Ascending aorta (tissue), 2 donors: Measurements from ENCODE around the gene DEPDC4. TPM values are rescaled to one million over a fixed set of nuclear protein-coding genes. Genes with fewer than 3 reads are reported as not detected.

ENCODE experiments used
- DNase-seq, 2 donors: peaks; one replicate each; pipeline ENCODE4 v3.0.0-alpha.2; 2019; ENCODE audit warnings: low spot score in 2 of 2
- H3K27ac ChIP-seq, 2 donors: fragments of 200-600 bp; sonication (generic); one replicate each; pipeline ENCODE4 v1.5.1; 2016 to 2017; ENCODE audit warnings: mild to moderate bottlenecking in 1 of 2
- H3K27me3 ChIP-seq: fragments of 200-600 bp; sonication (generic); one replicate; pipeline ENCODE4 v1.5.1; 2017
- H3K36me3 ChIP-seq, 2 donors: fragments of 200-600 bp; sonication (generic); one replicate each; pipeline ENCODE4 v1.5.1; 2016
- H3K4me1 ChIP-seq, 2 donors: fragments of 200-600 bp; sonication (generic); one replicate each; pipeline ENCODE4 v1.5.1; 2016 to 2017; ENCODE audit warnings: mild to moderate bottlenecking in 1 of 2
- H3K4me3 ChIP-seq, 2 donors: fragments of 200-600 bp; sonication (generic); one replicate each; pipeline ENCODE4 v1.5.1; 2016 to 2017; ENCODE audit warnings: mild to moderate bottlenecking in 1 of 2
- H3K9me3 ChIP-seq, 2 donors: fragments of 200-600 bp; sonication (generic); one replicate each; pipeline ENCODE4 v1.5.1; 2016
- intact Hi-C: fragments of 100-400 bp; cut with DNase I; formaldehyde crosslinking; loops from one replicate; pipeline ENCODE4 v1.15.1; 2023
- total RNA-seq: library from RNA; depleted of rRNA; stranded (reverse); fragments of >200 nt; gene quantifications from one replicate; pipeline ENCODE4 v1.1.0, GENCODE V29; 2016
- TF ChIP-seq, protein P1 (sequence below), 3 experiments: fragments of 200-600 bp in 2 of 3; fragments of 450-650 bp in 1 of 3; sonication (generic) in 2 of 3; IDR thresholded peaks; one replicate each; pipeline ENCODE4 v1.5.1; 2016 to 2019; ENCODE audit warnings: antibody characterized with exemption in 3 of 3, mild to moderate bottlenecking in 1 of 3, moderate library complexity in 1 of 3

The DEPDC4 gene
- total RNA-seq, 1 donor from 2014 or later = not detected

DNA sequence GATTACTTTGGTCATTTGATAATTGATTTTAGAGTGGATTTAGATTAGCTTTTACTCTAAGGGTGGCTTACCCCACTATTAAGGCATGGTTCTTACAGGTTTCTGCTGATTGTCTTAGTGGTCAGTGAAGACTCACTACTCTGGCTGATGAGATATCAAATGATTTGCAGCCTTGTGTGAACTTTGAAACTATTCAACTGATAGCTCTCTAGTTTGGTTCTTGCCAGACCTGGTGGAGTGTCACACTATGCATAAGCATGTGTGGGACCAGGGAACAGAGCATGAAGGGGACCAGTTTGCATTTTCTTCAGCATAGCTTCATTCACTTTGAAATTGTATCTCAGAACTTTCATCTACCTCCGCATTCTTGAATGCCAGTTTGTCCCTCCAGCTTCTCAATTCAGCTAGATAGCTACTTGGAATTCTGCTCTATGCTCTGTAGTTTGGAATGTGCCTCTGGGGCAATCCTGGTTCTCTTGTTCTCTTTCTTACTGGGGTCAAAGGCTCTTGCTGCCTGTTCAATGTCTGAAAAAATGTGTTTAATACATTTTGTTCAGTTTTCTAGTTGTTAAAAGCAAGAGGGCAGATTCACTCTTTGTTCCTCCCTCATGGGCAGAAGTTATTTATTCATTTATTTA lies 12.8 kb upstream of the DEPDC4 start:
- TF ChIP-seq, protein P1, sequence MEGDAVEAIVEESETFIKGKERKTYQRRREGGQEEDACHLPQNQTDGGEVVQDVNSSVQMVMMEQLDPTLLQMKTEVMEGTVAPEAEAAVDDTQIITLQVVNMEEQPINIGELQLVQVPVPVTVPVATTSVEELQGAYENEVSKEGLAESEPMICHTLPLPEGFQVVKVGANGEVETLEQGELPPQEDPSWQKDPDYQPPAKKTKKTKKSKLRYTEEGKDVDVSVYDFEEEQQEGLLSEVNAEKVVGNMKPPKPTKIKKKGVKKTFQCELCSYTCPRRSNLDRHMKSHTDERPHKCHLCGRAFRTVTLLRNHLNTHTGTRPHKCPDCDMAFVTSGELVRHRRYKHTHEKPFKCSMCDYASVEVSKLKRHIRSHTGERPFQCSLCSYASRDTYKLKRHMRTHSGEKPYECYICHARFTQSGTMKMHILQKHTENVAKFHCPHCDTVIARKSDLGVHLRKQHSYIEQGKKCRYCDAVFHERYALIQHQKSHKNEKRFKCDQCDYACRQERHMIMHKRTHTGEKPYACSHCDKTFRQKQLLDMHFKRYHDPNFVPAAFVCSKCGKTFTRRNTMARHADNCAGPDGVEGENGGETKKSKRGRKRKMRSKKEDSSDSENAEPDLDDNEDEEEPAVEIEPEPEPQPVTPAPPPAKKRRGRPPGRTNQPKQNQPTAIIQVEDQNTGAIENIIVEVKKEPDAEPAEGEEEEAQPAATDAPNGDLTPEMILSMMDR (IDR thresholded peaks at IDR 0.05) = no peak
- no peak overlapping the region for H3K27ac ChIP-seq
- no peak overlapping the region for H3K4me3 ChIP-seq
- no peak for DNase-seq
- intact Hi-C loops = no loop called here
- H3K36me3 ChIP-seq = peaks cover 0 to 5% of the 10 kb centered on the region in 2 donors
- no peaks in the 10 kb centered on the region for H3K4me1 ChIP-seq
- no peaks in the 10 kb centered on the region for H3K27me3 ChIP-seq
- H3K9me3 ChIP-seq = no peaks in the 10 kb centered on the region

DNA sequence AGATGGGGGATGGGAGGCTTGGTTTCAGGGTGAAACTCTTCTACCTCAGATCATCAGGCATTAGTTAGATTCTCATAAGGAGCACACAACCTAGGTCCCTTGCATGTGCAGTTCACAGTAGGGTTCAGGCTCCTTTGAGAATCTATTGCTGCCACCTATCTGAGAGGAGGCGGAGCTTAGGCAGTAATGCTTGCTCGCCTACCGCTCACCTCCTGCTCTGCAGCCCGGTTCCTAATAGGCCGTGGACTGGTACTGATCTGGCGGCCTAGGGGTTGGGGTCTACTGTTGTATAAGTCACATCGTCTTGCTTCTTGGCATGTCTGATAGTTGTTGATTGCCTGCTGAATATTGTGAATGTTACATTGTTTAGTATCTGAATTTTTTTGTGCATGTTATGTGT lies 12.3 kb upstream of the DEPDC4 start:
- no peaks in the 10 kb centered on the region for H3K27me3 ChIP-seq
- peaks cover 0 to 5% of the 10 kb centered on the region in 2 donors for H3K36me3 ChIP-seq
- no peaks in the 10 kb centered on the region for H3K4me1 ChIP-seq
- intact Hi-C loops = no loop called here
- H3K27ac ChIP-seq = no peak overlapping the region
- TF ChIP-seq, protein P1 (IDR thresholded peaks at IDR 0.05) = no peak
- no peak for DNase-seq
- H3K4me3 ChIP-seq = no peak overlapping the region
- no peaks in the 10 kb centered on the region for H3K9me3 ChIP-seq

DNA sequence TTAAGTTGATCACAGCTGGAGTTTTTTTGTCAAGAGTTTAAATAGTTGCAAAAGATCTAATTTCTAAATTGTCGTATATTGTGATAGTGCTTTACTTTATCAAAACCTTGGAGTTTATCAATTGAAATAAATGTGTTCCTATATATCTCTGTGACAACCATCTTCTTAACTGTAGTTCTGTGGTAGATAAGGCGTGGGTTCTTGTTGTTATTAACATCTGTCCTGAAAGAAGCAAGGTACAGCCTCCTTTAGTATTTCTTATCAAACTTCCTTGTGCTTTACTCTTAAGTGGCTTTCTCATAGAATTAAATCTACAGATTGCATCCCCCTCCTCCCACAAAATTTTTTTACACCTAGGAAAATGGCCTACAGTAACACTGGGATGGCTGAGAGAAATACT lies 7.4 kb upstream of the DEPDC4 start:
- intact Hi-C loops = no loop called here
- TF ChIP-seq, protein P1 (IDR thresholded peaks at IDR 0.05) = no peak
- no peaks in the 10 kb centered on the region for H3K27me3 ChIP-seq

DNA sequence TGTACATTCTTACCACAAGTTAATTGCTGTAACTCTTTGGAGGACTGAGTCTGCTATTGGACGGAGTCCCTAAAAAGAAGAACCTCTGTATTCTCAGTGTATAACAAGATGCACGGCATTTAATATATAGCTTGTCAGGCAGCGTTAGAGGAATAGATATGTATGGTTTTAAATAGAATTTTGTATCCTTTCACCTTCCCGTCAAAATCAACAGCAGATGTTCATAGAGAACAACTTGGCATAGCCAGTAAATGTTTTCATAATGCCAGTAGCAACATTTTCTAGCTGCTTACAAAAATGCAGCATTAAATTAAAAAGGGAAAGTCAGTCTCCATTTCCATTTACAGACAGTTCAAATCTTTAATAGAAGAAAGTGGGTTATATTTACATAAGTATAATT lies 6.9 kb upstream of the DEPDC4 start:
- TF ChIP-seq, protein P1 (IDR thresholded peaks at IDR 0.05) = no peak
- no peaks in the 10 kb centered on the region for H3K9me3 ChIP-seq
- H3K36me3 ChIP-seq = no peaks in the 10 kb centered on the region
- peaks cover 0 to 21% of the 10 kb centered on the region in 2 donors for H3K4me1 ChIP-seq
- intact Hi-C loops = no loop called here
- no peak overlapping the region for H3K27ac ChIP-seq
- DNase-seq = no peak
- no peaks in the 10 kb centered on the region for H3K27me3 ChIP-seq
- H3K4me3 ChIP-seq = no peak overlapping the region

More for the DNA sequence above, 7.4 kb upstream of the DEPDC4 start:
- no peaks in the 10 kb centered on the region for H3K36me3 ChIP-seq
- no peak overlapping the region for H3K27ac ChIP-seq
- H3K4me3 ChIP-seq = no peak overlapping the region
- DNase-seq = no peak
- H3K4me1 ChIP-seq = peaks cover 0 to 16% of the 10 kb centered on the region in 2 donors
- no peaks in the 10 kb centered on the region for H3K9me3 ChIP-seq

DNA sequence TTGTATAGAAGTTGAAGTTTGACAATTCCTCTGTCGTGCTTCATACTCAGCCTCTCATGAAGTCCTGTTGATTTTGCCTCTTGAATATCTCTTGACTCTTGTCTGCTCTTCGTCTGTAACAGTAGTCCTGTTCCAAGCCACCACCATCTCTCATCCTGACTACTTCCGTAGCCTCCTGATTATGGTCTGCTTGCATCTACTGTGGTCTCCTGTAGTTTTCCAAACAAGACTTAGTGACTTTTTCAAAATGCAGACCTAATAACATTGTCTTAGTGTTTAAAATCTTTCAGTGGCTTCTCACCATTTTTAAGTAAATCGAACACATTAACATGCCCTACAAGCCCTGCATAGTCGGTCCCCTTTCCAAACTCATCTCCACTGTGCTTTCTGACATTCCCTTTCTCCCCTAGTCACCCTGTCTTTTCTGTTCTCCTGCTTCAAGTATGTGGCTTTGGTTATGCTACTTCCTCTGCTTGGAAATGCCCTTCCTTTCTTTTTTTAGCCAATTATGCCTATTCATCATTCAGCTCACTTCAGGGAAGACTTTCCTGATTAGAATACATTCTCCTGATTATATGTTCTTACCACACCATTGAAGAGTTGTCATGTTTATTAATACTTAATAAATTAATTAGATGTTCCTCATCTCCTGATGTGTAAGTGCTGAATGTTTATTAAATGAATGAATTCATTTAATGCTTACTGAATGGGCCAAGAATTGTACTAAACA lies 2.1 kb upstream of the DEPDC4 start:
- intact Hi-C loops = loop anchor here (5.0 to 10.0 kb wide), 3 partner anchors 1428 to 1754 kb away; partner anchors contain the start of genes CHPT1, DRAM1 and TMPO
- Histone ChIP-seq H3K9me3 (no peaks in the 10 kb centered on the region), H3K27ac (no peak overlapping the region), H3K4me1 (peaks cover 0 to 25% of the 10 kb centered on the region in 2 donors), H3K36me3 (no peaks in the 10 kb centered on the region), H3K27me3 (no peaks in the 10 kb centered on the region), H3K4me3 (peak overlapping the region; percentile 31 to 95)
- no peak for DNase-seq
- TF ChIP-seq, protein P1 (IDR thresholded peaks at IDR 0.05) = no peak
